ENCODE data around the gene AGAP1.
A peak's percentile ranks its signal among the peaks of the same experiment; 100 is the strongest.

AGAP1 gene

DNA sequence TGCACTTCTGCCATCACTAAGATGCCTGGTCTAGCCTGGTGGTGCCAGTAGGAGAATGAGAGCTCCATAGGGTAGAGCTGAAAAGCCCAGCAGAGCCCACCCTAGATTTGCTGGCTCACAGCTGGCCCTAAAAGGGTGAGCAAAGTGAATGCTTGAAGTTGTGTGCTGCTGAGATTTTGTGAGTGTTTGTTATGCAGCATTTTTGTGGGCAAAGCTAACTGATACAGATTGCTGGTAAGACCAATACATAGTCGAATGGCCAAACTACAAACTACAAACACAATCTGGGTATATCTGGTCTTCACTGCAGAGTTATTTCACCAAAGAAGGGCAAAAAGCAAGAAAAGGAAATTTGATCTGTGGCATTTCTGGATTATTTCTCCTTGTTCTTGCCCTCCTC, 7.1 kb upstream of the AGAP1 start:
- no peak overlapping the region for H3K27ac ChIP-seq (ENCODE audit: low read depth, low read length)
- H3K9me3 ChIP-seq (ENCODE audit: control insufficient read depth, insufficient read depth, low read depth, low read length), result peaks cover 8% of the 10 kb centered on the region
- H3K4me1 ChIP-seq (ENCODE audit: control insufficient read depth, insufficient read depth, low read length), result no peaks in the 10 kb centered on the region
- no peak overlapping the region for H3K9ac ChIP-seq (ENCODE audit: low read length)
- no peak overlapping the region for H3K4me3 ChIP-seq (ENCODE audit: low read depth, low read length)
- no peaks in the 10 kb centered on the region for H3K36me3 ChIP-seq (ENCODE audit: control insufficient read depth, insufficient read depth, low read length)
- no peaks in the 10 kb centered on the region for H3K27me3 ChIP-seq (ENCODE audit: control insufficient read depth, insufficient read depth, low read length)

DNA sequence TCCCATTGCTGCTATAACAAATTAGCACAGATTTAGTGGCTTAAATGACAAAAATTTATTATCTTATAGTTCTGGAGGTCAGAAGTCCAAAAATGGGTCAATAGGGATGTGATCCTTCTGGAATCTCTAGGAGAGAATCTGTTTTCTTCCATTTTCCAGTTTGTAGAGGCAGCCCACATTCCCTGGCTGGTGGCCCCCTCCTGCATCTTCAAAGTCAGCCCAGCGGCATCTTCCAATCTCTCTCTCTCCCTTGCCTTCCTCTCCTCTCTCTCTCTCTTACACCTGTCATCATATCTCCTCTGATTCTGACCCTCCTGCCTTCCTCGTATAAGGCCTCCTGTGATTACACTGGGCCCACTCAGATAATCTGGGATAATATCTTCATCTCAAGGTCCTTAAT, 3.9 kb upstream of the AGAP1 start:
- Histone ChIP-seq H3K27ac (ENCODE audit: low read depth, low read length) (no peak overlapping the region), H3K36me3 (ENCODE audit: control insufficient read depth, insufficient read depth, low read length) (no peaks in the 10 kb centered on the region), H3K4me3 (ENCODE audit: low read depth, low read length) (no peak overlapping the region), H3K9me3 (ENCODE audit: control insufficient read depth, insufficient read depth, low read depth, low read length) (peaks cover 8% of the 10 kb centered on the region), H3K9ac (ENCODE audit: low read length) (no peak overlapping the region), H3K4me1 (ENCODE audit: control insufficient read depth, insufficient read depth, low read length) (peaks cover 10% of the 10 kb centered on the region), H3K27me3 (ENCODE audit: control insufficient read depth, insufficient read depth, low read length) (peaks cover 10% of the 10 kb centered on the region; the same call in 1 of the 2 replicates)

DNA sequence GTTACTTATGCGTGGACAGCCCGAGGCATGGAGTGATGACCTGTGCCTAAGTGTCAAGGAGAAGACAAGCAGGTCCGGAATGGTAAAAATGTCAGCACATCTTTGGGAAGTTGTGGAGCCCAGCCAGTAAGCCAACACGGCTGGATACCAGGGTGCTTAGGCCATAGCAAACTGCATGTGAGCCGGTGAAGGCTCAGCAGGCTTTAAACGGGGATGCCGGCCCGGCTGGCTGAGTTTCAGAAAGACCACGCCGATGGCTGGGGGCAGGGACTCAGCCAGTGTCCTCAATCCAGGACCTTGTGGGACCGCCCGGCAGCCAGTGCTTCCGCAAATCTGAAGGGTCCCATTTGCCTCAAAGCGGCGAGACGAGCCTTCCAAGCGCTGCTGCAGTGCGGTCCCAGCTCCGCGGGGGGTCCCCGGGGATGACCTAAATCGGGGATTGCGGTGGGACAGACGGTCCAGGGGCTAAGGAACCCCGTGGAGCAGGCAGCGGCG, 946 bp upstream of the AGAP1 start:
- Histone ChIP-seq H3K27ac (ENCODE audit: low read depth, low read length) (no peak overlapping the region), H3K4me1 (ENCODE audit: control insufficient read depth, insufficient read depth, low read length) (peaks cover 30% of the 10 kb centered on the region), H3K36me3 (ENCODE audit: control insufficient read depth, insufficient read depth, low read length) (no peaks in the 10 kb centered on the region)

DNA sequence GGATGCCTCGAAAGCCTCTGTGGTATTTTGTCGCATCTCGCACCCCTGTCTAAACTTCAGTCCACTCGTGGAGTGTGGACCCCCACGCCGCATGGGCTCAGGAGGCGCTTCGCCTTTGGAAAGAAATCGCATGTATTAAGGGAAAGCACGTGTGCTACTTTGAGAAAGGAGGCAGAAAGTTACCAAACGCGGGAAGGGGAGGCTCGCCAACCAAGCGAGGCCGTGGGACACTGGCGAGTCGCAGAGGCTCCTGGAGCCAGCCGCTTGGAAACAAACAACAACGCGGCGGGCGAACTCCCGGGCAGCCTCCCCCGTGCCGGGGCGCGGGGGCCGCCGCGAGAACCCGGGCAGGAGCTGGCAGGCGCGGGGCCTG, 455 bp upstream of the AGAP1 start:
- H3K4me3 ChIP-seq (ENCODE audit: low read depth, low read length), result peak overlapping the region; percentile 94
- peaks cover 3% of the 10 kb centered on the region; the same call in 1 of the 2 replicates for H3K9me3 ChIP-seq (ENCODE audit: control insufficient read depth, insufficient read depth, low read depth, low read length)
- no peaks in the 10 kb centered on the region for H3K36me3 ChIP-seq (ENCODE audit: control insufficient read depth, insufficient read depth, low read length)
- peaks cover 10% of the 10 kb centered on the region; the same call in 1 of the 2 replicates for H3K27me3 ChIP-seq (ENCODE audit: control insufficient read depth, insufficient read depth, low read length)
- H3K9ac ChIP-seq (ENCODE audit: low read length), result peak overlapping the region; percentile 67
- 0 out of 2 replicates have a peak overlapping the region, but pooled peaks have one; percentile 36 for H3K27ac ChIP-seq (ENCODE audit: low read depth, low read length)
- H3K4me1 ChIP-seq (ENCODE audit: control insufficient read depth, insufficient read depth, low read length), result peaks cover 30% of the 10 kb centered on the region

More for the DNA sequence above, 946 bp upstream of the AGAP1 start:
- peak overlapping the region; percentile 94 for H3K4me3 ChIP-seq (ENCODE audit: low read depth, low read length)
- H3K9me3 ChIP-seq (ENCODE audit: control insufficient read depth, insufficient read depth, low read depth, low read length), result peaks cover 3% of the 10 kb centered on the region; the same call in 1 of the 2 replicates
- H3K9ac ChIP-seq (ENCODE audit: low read length), result peak overlapping the region; percentile 67
- H3K27me3 ChIP-seq (ENCODE audit: control insufficient read depth, insufficient read depth, low read length), result peaks cover 10% of the 10 kb centered on the region; the same call in 1 of the 2 replicates

DNA sequence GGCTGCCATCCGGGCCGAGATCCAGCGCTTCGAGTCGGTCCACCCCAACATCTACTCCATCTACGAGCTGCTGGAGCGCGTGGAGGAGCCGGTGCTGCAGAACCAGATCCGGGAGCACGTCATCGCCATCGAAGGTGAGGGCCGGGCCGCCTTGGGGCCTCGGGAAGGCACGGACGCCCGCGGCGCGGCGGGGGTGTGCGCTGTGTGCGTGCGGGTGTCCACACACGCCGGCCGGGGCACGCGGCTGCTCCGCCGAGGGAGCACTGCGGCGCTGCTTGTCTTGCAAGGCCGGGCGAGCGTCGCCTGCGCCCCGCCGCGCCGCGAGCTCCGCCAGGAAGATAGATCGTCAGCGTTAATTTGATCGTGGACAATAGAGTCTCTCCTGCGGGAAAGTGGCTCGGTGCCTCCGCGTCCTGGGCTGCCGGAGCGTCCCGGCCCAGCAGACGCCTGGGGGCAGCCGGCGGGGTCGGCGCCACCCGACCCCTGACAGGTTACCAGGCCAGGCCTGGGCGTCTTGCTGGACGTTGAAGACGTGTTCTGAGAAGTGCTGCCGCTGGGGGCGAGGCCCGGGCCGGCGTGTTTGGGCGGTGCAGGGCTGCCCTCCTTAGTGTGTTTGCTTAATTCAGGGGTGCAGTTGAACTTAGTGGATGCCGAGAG, 1.0 kb downstream of the AGAP1 start:
- Histone ChIP-seq H3K9ac (ENCODE audit: low read length) (peak overlapping the region; percentile 75), H3K36me3 (ENCODE audit: control insufficient read depth, insufficient read depth, low read length) (no peaks in the 10 kb centered on the region), H3K27me3 (ENCODE audit: control insufficient read depth, insufficient read depth, low read length) (peaks cover 10% of the 10 kb centered on the region; the same call in 1 of the 2 replicates), H3K9me3 (ENCODE audit: control insufficient read depth, insufficient read depth, low read depth, low read length) (no peaks in the 10 kb centered on the region), H3K4me1 (ENCODE audit: control insufficient read depth, insufficient read depth, low read length) (peaks cover 41% of the 10 kb centered on the region), H3K4me3 (ENCODE audit: low read depth, low read length) (peak overlapping the region; percentile 81), H3K27ac (ENCODE audit: low read depth, low read length) (no peak overlapping the region)

DNA sequence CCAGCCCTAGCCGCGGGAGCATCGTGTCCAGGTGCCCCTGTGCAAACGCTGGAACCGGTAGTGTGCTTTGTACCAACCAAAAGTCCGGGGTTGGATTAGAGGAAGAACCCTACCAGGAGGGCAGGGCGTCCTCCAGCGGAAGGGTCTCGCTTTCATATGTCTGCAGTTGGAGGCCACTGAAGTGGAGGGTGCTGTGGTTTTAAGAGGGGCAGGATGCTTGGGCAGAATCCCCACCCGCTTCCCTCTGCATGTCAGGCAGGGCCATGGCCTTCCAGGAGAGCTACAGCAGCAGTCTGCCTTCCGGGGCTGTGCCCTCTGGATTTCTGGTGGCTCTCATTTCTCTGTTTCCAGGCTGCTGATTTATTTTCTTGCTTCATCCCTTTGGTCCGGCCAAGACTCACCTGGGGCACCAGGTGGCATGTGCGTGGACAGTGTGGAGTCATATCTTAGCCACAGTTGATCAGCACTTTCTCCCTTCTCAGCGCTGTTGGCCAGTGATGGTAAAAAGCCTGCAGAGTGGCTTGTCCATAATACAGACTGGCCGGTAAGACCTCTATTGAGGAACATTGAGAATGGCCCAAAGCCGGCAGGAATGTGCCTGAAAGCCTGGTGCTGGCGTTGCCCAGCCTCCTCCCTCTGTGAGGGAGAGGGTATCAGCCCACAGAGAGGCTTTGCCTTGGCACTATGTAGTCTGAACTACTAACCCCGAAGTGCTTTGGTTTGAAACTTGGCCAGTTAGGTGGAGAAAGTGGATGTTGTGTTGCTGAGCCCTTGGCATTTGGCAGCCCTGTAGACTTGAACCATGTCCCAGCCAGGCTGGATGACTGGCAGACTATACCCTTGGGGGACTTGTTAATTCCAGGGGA, 1.8 kb downstream of the AGAP1 start:
- Histone ChIP-seq H3K27ac (ENCODE audit: low read depth, low read length) (no peak overlapping the region), H3K9me3 (ENCODE audit: control insufficient read depth, insufficient read depth, low read depth, low read length) (no peaks in the 10 kb centered on the region), H3K36me3 (ENCODE audit: control insufficient read depth, insufficient read depth, low read length) (no peaks in the 10 kb centered on the region), H3K9ac (ENCODE audit: low read length) (peak overlapping the region; percentile 75), H3K4me3 (ENCODE audit: low read depth, low read length) (peak overlapping the region; percentile 81), H3K27me3 (ENCODE audit: control insufficient read depth, insufficient read depth, low read length) (peaks cover 10% of the 10 kb centered on the region; the same call in 1 of the 2 replicates), H3K4me1 (ENCODE audit: control insufficient read depth, insufficient read depth, low read length) (peaks cover 49% of the 10 kb centered on the region)

DNA sequence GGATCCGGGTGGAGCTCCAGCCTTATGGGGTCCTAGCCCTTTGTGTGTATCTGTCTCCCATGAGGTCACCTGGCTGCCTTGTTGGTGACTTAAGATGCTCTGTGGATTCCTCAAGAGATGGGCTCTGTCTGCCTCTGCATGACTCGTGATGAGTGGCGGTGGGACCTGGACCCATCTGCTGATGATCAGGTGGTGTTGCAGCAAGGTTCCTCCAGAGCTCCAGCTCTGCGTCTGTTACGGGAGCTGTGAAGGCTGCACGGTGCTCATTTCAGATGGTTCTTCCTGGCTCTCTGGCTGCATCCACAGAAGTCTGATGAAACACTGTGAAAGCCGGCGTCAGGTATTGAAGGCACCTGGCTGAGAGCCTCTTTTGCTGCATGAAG, 2.4 kb downstream of the AGAP1 start:
- peak overlapping the region; percentile 81 for H3K4me3 ChIP-seq (ENCODE audit: low read depth, low read length)
- H3K9me3 ChIP-seq (ENCODE audit: control insufficient read depth, insufficient read depth, low read depth, low read length), result no peaks in the 10 kb centered on the region
- H3K27me3 ChIP-seq (ENCODE audit: control insufficient read depth, insufficient read depth, low read length), result peaks cover 10% of the 10 kb centered on the region; the same call in 1 of the 2 replicates
- H3K36me3 ChIP-seq (ENCODE audit: control insufficient read depth, insufficient read depth, low read length), result no peaks in the 10 kb centered on the region
- no peak overlapping the region for H3K9ac ChIP-seq (ENCODE audit: low read length)
- H3K27ac ChIP-seq (ENCODE audit: low read depth, low read length), result no peak overlapping the region
- H3K4me1 ChIP-seq (ENCODE audit: control insufficient read depth, insufficient read depth, low read length), result peaks cover 55% of the 10 kb centered on the region

DNA sequence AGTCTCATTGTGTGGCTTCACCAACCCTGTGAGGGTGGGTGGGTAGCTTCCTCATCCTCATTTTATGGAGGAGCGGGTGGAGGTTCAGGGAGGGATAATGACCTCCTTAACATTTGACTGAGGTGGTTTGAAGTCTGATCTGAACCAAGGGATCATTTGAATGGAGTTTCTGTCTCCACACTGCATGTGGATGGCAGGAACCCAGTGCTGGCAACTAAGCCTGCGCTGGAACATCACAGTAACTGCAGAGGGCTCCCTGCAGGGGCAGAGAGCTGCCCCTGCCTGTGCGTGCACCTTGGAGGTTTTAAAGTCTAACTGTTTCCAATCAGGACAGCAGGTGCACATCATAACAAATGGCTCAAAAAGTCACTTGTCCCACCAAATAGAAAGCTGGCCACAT, 3.3 kb downstream of the AGAP1 start:
- Histone ChIP-seq H3K27ac (ENCODE audit: low read depth, low read length) (no peak overlapping the region), H3K9me3 (ENCODE audit: control insufficient read depth, insufficient read depth, low read depth, low read length) (no peaks in the 10 kb centered on the region), H3K9ac (ENCODE audit: low read length) (no peak overlapping the region), H3K4me3 (ENCODE audit: low read depth, low read length) (no peak overlapping the region), H3K27me3 (ENCODE audit: control insufficient read depth, insufficient read depth, low read length) (peaks cover 8% of the 10 kb centered on the region; the same call in 1 of the 2 replicates), H3K36me3 (ENCODE audit: control insufficient read depth, insufficient read depth, low read length) (no peaks in the 10 kb centered on the region), H3K4me1 (ENCODE audit: control insufficient read depth, insufficient read depth, low read length) (peaks cover 64% of the 10 kb centered on the region)

DNA sequence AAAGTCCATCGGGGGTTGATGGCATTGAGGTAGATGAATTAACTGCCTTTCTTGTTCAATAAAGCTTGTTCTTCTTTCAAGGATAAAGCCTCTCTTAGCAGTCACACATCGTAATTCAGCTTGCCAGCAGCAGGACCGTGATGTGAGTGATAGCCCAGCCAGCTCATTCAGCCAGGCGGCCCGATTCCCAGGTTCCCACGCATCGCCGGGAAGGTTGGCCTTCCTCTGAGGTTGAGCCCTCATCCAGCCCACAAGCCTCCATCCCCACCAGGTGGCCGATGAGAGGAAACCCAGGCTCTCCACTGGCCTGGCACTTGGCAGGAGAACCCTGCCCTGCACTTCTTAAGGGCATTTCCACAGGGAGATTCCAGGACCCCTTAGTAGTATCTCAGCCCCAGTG, 4.7 kb downstream of the AGAP1 start:
- Histone ChIP-seq H3K36me3 (ENCODE audit: control insufficient read depth, insufficient read depth, low read length) (no peaks in the 10 kb centered on the region), H3K4me1 (ENCODE audit: control insufficient read depth, insufficient read depth, low read length) (peaks cover 65% of the 10 kb centered on the region), H3K4me3 (ENCODE audit: low read depth, low read length) (no peak overlapping the region), H3K9me3 (ENCODE audit: control insufficient read depth, insufficient read depth, low read depth, low read length) (no peaks in the 10 kb centered on the region), H3K27me3 (ENCODE audit: control insufficient read depth, insufficient read depth, low read length) (no peaks in the 10 kb centered on the region), H3K27ac (ENCODE audit: low read depth, low read length) (no peak overlapping the region), H3K9ac (ENCODE audit: low read length) (no peak overlapping the region)

DNA sequence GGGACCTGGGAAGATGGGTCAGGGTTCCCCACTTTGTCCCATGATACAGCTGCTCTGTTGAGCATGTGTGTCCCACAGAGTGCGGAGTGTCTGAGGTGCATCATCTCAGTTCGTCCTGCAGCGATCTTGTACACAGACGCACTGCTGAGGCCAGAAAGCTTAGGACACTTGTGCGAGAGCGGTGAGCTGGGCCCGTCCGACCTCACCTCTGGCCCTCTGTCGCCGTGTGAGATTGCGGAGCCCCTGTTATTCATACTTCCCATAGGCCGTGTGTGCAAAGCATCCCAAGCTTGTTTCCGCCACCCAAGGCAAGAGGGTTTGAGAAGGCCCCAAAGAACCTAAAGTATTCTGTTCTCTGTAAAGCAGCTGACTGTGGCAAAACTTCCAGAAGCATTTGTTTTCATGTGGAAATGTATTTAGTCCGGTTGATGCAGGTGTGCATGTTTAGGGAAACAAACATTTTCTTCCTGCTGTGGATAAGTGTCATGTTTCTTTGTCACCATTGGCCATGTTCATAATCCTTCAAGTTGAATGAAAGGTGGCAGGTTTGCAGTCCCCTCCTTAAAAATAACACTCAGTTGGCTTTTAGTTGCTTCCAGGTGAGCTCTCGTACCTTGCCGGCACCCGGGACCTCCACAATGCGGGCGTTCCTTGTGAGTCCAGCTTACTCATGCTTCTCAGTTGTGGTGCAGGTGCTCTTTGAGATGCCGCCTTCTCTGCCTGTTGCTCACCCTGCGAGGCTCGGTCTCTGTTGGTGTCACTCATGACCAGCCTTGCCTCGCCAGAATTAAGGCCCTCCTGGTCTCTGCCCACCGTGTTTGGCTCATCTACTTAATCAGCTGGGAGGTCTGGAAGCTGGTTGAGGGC, 5.3 kb downstream of the AGAP1 start:
- Histone ChIP-seq H3K27ac (ENCODE audit: low read depth, low read length) (no peak overlapping the region), H3K27me3 (ENCODE audit: control insufficient read depth, insufficient read depth, low read length) (no peaks in the 10 kb centered on the region), H3K9ac (ENCODE audit: low read length) (no peak overlapping the region), H3K4me1 (ENCODE audit: control insufficient read depth, insufficient read depth, low read length) (peaks cover 65% of the 10 kb centered on the region), H3K4me3 (ENCODE audit: low read depth, low read length) (no peak overlapping the region), H3K9me3 (ENCODE audit: control insufficient read depth, insufficient read depth, low read depth, low read length) (no peaks in the 10 kb centered on the region), H3K36me3 (ENCODE audit: control insufficient read depth, insufficient read depth, low read length) (no peaks in the 10 kb centered on the region)

All from HUES6 (cell line).